T-helper 1 cell treated with Interleukin-12 subunit alpha and Interleukin-12 subunit beta and Interleukin-4 antibody, amounts not matched to agents 30 ng/mL and 1 ng/mL, for 36 hours (primary cell): ENCODE data around the gene BCAR1. TPM values are rescaled to one million over a fixed set of nuclear protein-coding genes. Genes with fewer than 3 reads are reported as not detected.
"Not testable (repeated sequence)": the region's sequence is repeated elsewhere in the genome, so short reads cannot be mapped to it uniquely, and the experiment has no call there.

Experiments used
- intact Hi-C: fragments of 100-400 bp; cut with micrococcal nuclease; formaldehyde crosslinking; loops from one replicate; pipeline ENCODE4 v1.15.1; 2024
- total RNA-seq: library from RNA; stranded (reverse); gene quantifications from 2 replicates; pipeline ENCODE4 v1.2.3, GENCODE V29; 2022

BCAR1 gene
- total RNA-seq, 1 donor from 2014 or later, result not detected

- intact Hi-C loops, result no loop called here
These were observed 20.1 kb upstream of the BCAR1 start for GRCh38 chr16:75271441-75272096.

DNA sequence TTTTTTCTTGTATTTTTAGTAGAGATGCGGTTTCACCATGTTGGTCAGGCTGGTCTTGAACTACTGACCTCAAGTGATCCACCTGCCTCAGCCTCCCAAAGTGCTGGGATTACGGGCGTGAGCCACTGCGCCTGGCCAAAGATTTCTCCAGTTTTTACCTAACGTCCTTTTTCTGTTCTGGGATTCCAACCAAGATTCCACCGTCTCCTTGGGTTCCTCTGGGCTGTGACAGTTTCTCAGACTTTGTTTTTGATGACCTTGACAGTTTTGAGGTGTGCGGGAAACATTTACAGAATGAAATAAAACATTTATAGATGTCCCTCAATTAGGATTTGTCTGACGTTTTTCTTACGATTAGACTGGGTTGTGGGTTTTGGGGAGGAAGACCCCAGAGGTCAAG lies 17.9 kb upstream of the BCAR1 start:
- intact Hi-C loops, result not testable (repeated sequence)

DNA sequence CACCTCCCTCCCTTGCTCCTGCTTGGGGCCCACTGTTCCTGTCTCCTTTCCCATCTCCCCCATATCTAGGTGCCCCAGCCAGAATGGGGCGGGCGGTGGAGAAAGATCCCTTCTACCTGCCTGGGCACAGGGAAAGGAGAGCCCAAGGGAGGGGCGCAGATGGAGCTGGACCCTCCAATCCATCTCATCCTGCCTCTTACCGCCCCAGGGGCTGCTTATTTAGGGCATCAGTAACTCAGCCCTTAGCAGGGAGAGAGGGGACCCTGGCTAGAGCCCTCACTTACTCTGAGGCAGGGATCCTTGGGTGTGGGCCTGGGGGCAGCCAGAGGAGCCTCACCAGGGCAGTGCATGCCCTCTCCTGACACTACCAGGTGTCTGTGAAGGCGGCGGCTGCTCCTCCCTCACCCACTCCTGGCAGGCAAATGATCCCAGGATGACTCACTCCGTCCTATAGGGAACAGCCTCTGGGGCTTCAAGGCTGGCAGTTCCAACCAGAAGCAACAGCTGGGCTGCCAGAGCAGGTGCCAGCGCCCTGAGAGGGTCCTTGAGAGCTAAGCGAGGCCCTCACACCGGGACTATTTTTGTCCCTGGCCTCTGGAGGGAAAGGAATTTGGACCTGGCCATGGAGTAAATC lies 16.3 kb upstream of the BCAR1 start:
- intact Hi-C loops, result no loop called here

DNA sequence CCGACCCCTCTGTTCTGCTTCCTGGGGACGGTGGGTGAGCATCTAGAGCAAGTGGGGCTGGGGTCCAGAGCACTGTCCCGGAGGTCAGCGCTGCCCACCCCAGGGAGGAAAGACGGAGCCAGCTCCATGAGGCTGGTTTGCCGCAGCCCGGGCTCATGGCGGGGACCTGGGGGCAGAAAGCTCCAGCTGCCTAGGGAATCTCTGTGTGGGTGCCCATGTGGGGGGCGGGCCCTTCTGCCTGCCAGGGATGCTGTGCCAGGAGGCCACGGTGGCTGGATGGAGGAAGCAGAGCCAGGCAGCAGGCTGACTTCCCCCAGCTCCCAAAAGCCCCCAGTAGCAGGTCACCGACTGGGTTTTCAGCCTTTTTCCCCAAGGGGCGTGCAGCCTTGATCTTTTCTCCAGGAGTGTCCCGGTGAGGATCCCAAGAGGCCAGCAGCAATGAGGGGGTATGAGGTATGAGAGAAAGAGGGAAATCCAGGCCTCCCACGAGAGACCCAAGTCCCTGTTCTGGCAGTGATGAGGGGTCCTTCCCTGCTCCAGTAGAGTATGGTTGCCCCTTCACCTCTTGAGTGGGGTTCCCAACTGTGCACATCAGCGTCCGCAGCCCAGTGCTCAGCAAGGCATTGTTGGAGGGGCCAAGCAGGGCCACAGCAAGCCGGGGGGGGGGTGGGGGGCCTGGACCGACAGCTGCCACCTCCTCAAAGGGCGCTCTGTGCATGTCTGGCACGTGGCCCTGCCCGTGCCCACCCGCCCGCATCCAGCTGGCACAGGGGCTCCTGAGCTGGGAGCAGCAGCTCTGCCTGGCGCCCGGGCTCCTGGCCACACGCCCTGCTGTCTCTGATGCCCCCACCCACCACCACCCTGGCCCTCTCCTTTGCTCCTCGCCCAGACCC lies 15.6 kb upstream of the BCAR1 start:
- intact Hi-C loops, result no loop called here

DNA sequence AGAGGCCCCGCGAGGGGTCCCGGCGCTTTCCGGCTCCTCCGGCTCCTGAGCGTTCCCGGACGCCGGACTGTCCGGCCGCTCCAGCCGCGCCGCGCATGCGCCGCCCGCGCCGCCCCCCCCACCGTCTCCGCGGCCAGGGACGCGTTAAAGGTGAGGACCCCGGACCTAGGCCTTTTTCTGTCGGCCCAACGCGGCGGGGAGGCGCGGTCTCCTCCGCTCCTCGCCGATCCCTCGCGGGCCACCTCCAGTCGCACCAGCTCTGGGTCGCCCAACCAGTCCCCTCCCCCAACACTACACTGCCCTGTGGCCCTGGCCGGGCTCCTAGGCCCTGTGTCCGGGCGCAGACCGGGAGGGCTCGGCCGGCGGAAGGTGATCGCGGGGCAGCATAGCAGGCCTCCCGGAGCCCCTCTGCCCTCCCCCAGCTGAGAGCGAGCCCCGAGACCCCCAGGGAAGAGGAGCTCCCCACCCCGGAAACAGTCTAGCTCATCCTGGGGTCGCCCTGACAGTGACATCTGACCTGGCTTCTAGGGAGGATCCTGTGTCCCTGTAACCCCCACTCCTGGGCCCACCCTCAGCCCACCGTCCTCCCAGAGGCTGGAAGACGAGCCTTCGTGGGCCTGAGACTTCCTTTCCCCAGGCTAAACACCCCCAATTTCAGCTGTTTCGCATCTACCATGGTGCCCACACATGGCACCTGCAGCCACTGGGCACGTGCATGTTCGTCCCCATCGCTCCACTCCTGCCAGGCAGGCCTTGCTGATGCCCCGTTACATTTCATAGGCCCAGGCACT lies 14.7 kb upstream of the BCAR1 start:
- intact Hi-C loops, result no loop called here

GRCh38 chr16:75264999-75265910 lies 13.8 kb upstream of the BCAR1 start:
- intact Hi-C loops, result no loop called here

DNA sequence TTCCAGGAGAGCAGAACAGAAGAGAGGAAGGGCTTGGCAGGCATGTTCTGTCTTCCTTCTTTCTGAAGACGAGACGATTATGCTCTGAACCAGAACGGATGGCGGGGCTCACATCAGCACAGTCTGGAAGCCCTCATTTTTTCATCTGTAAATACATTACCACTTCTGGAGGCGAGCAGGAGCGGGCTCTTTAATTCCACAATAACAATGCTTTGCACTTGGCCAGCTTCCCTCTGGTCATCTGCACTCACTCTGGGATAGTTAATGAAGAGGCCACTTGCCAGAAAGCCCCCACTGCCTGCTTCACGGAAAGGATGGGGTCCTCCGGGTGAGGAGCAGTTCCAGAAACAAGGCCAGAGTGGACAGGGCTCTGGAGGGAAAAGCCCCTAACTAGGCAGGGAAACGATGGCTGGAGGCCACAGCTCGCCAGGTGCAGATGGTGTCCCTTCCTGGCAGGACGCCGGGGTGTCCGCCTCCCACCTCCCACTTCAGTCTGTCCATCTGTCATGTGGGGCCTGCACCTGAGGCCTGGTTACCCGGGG lies 13.1 kb upstream of the BCAR1 start:
- intact Hi-C loops, result no loop called here

DNA sequence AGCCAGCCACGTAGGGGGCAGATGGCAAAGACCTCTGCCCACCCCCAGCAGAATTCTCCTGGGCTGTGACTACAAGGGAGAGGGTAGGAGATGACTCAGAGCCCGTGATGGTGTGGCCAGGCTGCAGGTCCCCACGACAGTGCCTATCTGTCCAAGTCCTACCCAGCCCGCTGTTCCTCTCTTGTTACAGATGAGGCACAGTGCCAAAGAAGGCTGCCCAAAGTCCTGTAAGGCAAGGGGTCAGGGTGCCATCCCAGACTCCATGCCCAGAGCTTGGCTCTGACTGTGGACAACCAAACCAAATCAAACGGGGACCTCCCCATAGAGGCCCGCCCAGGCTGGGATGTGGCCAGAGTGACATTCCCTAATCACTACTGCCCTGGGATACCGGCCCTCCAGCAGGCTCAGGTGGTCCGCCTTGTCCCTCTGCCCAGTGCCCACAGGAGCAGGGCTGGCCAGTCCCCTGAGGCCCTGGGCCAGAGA lies 12.6 kb upstream of the BCAR1 start:
- intact Hi-C loops, result no loop called here

DNA sequence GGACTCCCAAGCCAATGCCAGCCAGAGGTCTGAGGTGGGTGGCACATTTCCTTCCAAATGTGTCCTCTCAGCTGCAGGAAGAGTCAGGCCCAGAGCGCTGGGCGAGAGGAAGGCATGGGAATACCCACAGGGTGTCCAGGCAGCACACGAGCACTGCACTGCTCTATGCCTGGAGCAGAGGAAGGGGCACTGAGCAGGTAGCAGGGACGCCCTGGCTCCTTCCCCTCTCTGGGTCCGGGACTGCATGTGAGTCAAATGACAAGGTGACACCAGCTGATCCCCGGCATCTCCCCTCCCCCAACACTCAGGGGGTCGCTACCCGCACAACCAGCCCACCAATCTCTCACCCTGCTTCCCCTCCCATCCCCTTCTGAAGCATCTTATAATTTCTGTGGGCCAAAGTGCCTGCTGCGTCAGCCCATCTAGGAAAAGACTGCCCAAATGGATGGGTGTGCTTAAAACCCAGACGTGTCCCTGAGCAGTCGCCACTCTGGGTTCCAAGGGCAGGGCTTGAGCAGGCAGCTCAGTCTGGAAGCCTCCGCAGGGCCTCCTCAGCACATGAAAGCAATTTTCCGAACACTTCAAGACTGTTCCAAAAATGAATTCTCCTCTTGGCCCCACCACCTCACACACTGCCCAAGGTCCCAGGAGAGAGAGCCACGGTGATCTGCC lies 12.0 kb upstream of the BCAR1 start:
- intact Hi-C loops, result no loop called here

DNA sequence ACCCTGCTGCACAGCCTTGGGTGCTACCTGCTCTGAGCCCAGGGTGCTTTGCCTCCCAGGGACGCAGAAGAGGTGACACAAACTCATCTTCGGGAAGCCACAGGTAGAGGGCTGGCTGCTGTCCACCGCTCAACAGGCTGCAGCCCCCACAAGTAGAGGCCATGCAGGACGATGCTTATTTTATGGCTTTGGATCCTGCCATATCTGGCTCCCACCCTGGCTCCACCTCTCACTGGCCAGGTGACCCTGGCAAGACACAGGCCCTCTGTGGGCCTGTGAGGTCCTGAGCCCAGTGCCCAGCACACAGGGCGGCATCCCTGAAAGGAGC lies 11.3 kb upstream of the BCAR1 start:
- intact Hi-C loops, result no loop called here

DNA sequence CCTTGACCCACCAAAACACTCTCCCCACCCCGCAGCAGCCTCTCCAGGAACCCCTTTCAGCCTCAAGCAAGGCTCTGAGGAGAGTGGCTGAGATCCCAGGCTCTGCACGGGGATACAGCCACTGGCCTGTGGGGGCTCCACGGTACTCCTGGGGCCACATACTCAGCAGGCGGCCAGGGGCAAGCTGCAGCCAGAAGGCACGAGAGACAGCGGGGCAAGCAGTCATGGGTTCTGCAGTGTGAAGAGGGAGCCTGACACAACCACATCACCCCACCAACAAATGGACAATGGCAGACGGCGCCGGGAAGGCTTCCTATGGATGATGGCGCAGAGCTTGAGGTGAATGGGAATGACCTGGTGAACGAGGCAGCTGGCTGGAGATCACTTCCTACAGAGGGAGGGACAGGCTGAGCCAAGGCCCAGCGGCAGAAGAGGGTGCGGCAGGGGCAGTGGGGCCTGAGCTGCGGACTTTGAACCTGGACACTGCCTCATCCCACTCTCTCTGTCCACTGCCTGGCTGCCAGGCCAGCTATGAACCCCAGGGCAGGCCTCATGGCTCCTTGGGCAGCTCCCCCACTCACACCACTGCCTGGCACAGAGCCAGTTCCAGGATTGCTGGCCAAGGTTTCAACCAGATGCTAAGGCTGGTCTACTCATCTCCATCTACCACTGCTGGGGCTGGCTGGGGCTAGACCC lies 10.8 kb upstream of the BCAR1 start:
- intact Hi-C loops, result no loop called here

- intact Hi-C loops, result no loop called here
These were observed 10.2 kb upstream of the BCAR1 start for GRCh38 chr16:75261590-75262078.

DNA sequence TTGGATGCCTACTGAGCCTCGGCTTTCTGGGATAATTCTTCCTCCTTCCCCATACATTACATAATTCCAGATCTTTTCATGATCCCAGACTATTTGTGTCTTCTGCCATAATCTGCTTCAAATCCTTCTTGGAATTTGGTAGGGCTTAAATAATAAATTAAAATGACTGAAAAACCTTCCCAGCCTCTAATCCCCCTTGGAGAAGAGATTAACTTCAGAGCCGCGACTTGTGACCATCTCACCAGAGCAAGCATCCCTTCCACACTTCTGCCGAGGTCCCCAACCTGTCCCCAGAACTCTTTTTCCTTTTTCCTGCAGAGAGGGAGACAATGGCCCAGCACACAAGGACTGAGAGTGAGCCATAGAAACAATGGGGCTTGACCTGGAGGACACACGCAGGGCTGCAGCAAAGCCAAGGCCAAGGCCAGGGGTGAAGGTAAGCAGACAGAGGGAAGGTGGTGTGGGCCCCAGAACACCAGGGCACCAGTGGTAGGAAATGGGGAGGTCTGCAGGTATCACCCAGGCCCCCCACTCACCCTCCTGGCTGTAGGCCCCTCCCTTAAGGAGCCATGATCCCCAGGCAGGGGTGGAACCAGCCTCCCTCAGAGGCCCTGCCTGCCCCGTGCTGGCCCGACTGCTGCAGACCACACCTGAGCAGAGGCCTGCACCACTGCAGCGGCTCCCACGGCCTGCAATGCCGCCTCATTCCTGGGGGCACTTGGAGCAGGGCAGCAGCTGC lies 9.6 kb upstream of the BCAR1 start:
- intact Hi-C loops, result no loop called here

DNA sequence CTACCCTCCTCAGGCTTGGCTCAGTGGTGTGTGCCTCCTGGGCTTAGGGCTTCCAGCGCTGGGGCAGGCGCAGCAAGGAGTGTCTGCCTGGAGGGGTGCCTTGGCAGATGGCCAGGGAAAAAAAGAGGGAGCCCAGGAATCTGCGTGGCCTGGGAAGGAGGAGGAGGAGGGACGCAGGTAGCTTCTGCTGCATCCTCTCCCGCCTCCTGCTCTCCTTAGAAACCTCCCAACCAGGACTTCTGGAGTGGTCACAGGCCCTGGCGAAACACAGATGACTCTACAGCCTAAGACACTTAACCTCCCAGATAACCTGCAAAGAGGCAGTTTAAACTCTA lies 7.3 kb upstream of the BCAR1 start:
- intact Hi-C loops, result no loop called here

- intact Hi-C loops, result no loop called here
These were observed 6.7 kb upstream of the BCAR1 start for GRCh38 chr16:75257886-75258806.

GRCh38 chr16:75256696-75257343 lies 5.4 kb upstream of the BCAR1 start:
- intact Hi-C loops, result no loop called here
